Kidney tubule cell (primary cell): ENCODE results near the gene GIPC2.
A peak's percentile ranks its signal among the peaks of the same experiment; 100 is the strongest.
"Not testable (repeated sequence)": the region's sequence is repeated elsewhere in the genome, so short reads cannot be mapped to it uniquely, and the experiment has no call there.

Source experiments
- DNase-seq: peaks from one replicate; pipeline ENCODE4 v3.0.0-alpha.2; 2018; ENCODE audit warnings: low spot score

The GIPC2 gene, protein sequence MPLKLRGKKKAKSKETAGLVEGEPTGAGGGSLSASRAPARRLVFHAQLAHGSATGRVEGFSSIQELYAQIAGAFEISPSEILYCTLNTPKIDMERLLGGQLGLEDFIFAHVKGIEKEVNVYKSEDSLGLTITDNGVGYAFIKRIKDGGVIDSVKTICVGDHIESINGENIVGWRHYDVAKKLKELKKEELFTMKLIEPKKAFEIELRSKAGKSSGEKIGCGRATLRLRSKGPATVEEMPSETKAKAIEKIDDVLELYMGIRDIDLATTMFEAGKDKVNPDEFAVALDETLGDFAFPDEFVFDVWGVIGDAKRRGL

GRCh38 chr1:78045926-78046778 lies at the start of gene GIPC2:
Gene GIPC2 (plus strand): TSS chr1:78045966. CDS start chr1:78046095, 129 bp downstream.
- peak; percentile 44 for DNase-seq

DNA sequence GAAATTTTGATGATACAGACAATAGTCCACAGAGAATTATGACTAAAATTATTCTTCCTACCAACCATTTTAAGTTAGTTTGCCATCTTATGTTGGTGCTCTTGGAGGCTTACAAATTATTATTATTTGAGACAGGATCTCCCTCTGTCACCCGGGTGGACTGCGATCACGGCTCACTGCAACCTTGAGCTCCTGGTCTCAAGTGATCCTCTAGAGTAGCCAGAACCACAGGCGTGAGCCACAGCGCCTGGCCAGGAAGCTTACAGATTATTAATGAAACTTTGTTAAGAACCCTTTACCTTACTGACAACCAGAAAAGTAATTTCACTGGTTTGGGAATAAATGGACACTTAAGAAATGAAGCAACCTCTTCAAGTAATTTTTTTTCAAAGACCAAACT lies 49.0 kb upstream of the GIPC2 start:
- no peak for DNase-seq

DNA sequence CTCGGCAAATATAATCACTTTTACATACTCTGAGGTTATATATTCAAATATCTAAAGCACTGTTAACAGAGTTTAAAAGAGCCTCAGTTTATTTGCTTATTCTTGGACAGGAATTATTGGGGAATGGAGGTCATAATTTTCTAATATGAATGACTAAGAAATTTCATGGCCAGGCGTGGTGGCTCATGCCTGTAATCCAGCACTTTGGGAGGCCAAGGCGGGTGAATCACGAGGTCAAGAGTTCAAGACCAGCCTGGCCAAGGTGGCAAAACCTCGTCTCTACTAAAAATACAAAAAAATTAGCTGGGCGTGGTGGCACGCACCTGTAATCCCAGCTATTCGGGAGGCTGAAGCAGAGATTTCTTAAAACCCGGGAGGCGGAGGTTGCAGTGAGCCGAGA lies 45.2 kb upstream of the GIPC2 start:
- not testable (repeated sequence) for DNase-seq

- no peak for DNase-seq
Observed at GRCh38 chr1:78003070-78003746, 42.6 kb upstream of the GIPC2 start.

- DNase-seq, result peak; percentile 92
Observed at GRCh38 chr1:78003882-78004718, 41.7 kb upstream of the GIPC2 start.

DNA sequence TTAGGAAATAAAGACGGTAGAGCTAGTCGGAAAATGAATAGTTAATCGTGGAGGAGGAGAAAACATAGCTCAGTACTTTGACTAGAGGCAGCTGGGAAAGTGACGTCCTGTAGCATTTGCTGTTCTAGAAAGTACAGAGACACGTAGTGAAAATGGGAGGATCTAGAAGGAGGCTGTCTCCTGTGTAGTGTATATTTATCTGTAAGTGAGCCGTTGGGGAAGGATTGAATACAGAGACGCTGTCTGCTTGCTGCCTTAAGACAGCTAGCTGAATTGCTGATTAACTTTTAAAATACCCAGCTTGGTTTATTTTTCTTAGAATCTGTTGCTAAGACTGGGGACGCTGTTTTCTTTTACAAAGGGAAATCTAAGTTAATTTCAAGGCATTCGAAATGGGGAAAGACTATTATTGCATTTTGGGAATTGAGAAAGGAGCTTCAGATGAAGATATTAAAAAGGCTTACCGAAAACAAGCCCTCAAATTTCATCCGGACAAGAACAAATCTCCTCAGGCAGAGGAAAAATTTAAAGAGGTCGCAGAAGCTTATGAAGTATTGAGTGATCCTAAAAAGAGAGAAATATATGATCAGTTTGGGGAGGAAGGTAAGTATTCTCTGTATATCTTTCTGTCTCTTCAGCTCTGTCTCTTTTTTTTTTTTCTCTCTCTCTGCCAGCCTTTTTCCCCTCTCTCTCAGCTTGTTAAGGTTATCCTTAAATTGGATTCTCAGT lies 40.9 kb upstream of the GIPC2 start, which contains the start of gene DNAJB4:
DNAJB4 (plus strand) TSS at position 221 of the 729 bp plus-strand sequence; CDS start at position 393, 172 bp downstream.
- peak; percentile 97 for DNase-seq

- DNase-seq, result no peak
Observed at GRCh38 chr1:78005448-78005722, 40.4 kb upstream of the GIPC2 start.

DNA sequence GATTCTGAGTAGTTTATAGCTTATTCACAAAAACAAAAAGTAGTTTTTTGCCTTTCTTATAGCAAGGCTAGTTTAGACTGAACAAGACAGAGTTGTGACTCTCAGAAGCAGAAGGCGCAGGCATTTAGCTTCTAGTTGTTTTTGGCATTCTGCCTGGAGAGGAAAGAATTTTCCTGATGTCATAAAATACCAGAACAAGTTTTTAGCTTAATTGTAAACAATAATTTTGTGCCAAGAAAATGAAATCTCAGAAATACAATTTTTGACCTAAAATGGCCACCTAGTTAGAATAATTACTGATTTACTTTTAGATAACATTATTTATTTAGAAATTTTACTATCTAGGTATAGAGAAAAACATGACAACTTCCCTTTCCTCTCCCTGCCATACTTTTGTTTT lies 40.0 kb upstream of the GIPC2 start:
- DNase-seq, result peak; percentile 80

DNA sequence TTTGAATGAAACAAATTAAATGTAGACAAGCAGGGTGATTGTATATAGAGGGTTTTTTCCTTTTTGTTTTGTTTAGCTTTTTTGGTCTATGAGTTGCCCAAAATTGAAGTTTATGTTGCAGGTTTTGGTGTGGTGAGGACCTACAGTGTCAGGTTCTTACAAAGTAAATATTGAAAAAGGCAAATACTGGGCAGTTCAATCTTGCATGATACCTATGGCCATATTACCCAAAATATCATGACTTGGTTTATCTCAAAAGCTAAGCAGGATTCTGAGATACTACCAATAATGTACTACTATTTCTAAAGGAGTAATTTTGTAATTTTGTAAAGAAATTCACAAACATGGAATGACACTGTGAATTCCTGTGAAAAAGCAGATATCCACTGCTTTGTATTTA lies 39.2 kb upstream of the GIPC2 start:
- DNase-seq, result no peak

- no peak for DNase-seq
Observed at GRCh38 chr1:78007677-78008341, 38.0 kb upstream of the GIPC2 start.

DNA sequence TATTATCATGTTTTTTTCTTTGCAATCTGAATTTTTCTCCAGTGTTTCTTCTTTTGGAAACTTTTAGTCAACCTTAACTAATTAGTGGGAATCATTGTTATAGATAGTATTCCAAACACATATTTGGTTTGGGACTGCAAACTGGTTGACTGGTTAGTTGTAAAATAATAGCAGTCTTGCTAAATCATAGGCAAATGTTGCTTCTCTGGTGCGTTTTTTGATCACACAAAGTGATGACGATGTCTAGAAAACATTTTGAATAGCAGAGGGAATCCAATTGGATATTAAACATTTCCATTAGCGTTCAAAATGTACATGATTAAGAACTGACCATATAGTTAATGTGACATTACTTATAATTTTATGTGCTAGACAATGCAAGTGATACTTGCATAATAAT lies 36.5 kb upstream of the GIPC2 start:
- no peak for DNase-seq

GRCh38 chr1:78009836-78010235 lies 35.9 kb upstream of the GIPC2 start:
- DNase-seq, result no peak

DNA sequence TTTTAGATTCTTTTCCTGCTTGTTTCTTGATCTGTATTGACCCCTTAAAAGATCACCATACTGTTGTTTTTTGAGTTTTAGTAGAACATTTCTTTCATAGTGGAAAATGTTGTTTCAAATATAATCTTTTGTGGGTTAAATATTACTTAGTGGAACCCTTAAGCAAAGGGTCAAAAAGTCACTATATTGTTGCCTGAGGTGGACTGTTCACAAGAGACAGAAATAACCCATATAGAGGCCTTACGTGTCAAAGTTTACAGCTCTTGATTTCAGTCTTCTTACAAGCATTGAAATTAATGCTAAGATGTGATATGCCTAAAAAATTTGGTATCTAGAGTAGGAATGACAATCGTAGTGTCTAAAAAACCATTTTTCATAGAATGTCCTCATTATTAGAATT lies 34.7 kb upstream of the GIPC2 start:
- DNase-seq, result no peak

DNA sequence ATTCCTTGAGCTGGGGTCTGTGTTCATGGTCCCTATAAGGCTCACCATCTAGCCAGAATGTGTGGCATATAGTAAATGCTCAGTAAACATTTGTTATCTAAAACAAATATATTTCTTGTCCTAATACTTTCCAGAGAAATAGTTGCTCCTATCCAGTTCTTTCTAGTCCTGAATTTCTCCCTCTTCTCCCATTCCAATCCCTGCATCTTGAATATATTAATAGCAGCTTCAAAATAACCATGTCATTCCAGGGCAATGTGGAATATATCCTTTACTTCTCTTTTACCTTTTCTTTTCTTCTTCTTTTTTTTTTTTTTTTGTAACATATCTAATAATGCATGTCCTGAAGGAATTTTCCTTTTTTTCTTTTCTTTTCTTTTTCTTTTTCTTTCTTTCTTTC lies 30.6 kb upstream of the GIPC2 start:
- no peak for DNase-seq

- DNase-seq, result no peak
Observed at GRCh38 chr1:78019024-78019423, 26.7 kb upstream of the GIPC2 start.

DNA sequence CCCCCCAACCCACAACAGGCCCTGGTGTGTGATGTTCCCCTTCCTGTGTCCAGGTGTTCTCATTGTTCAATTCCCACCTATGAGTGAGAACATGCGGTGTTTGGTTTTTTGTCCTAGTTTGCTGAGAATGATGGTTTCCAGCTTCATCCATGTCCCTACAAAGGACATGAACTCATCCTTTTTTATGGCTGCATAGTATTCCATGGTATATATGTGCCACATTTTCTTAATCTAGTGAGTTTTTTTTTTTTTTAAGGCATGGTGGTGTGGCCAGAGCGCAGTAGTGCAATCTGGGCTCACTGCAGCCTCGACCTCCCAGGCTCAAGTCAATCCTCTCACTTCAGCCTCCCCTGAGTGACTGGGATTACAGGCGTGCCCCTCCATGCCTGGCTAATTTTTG lies 24.6 kb upstream of the GIPC2 start:
- not testable (repeated sequence) for DNase-seq

- no peak for DNase-seq
Observed at GRCh38 chr1:78029793-78030192, 16.0 kb upstream of the GIPC2 start.

- no peak for DNase-seq
Observed at GRCh38 chr1:78032996-78033796, 12.6 kb upstream of the GIPC2 start.

DNA sequence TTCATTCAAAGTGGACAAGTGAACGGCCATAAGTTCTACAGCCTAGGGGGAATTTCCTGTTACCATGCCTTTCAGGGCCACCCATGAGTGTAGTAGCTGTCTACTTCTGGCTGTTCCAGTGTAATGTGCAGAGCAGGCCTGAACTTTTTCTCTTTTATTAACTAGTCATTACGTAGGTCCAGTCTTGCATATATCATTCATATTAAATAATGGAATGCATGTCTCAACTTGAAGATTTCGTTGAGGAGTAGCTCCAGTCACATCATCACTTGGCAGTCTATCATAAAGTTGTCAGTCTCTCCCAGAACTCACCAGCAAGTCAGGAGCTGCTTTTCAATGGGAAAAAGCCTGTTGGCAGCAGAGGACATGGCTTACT lies 12.0 kb upstream of the GIPC2 start:
- no peak for DNase-seq

DNA sequence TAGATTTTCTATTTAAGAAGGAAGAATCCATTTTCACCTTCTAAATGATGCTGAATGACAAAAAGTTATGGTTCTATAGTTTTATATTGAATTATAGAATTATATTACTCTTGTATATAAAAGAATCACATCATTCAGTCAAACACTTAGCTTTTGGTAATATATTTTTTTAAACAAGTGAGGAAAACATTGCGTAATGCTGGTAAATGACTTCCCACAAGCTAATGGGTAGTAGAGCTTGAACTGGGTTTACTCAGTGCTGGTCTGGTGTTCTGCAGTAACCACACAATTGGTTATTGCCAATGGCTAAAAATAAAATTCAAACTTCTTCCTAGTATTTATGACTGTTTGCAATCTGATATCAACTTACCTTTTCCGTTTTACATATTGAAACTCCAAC lies 10.6 kb upstream of the GIPC2 start:
- DNase-seq, result no peak
